Fibroblast of lung (primary cell): ENCODE results near the gene GRK3.

Source experiments
- EZH2 ChIP-seq: IDR thresholded peaks from 2 replicates; pipeline ENCODE4 v1.5.1; 2012; ENCODE audit warnings: low read length, control low read depth, mild to moderate bottlenecking; ENCODE audit errors: missing control alignments
- TF ChIP-seq, protein P1 (sequence below), 2 donors: IDR thresholded peaks in 1 of 2; conservative IDR thresholded peaks in 1 of 2; 1 replicate in 1 of 2; 2 replicates in 1 of 2; pipeline ENCODE4 v1.5.1; 2011 to 2012; ENCODE audit warnings: low read length in 2 of 2, control low read depth in 1 of 2, inconsistent platforms in 1 of 2, low read depth in 1 of 2, mild to moderate bottlenecking in 1 of 2

DNA sequence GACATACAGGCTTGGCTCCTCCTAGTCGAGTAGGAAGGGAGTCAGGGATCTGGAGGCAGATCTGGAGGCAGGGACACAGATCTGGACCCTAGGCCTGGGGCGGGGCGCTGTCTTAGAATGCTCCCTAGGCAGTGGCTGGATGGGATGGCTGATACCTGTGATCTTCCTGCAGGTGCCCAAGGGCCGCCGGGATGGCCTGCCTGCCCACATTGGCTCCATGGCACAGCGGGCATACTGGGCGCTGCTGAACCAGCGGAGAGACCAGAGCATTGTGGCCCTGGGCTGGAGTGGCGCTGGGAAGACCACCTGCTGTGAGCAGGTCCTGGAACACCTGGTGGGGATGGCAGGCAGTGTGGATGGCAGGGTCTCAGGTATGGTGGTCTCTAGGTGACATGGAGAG, 212.9 kb downstream of the GRK3 start:
- TF ChIP-seq, protein P1, sequence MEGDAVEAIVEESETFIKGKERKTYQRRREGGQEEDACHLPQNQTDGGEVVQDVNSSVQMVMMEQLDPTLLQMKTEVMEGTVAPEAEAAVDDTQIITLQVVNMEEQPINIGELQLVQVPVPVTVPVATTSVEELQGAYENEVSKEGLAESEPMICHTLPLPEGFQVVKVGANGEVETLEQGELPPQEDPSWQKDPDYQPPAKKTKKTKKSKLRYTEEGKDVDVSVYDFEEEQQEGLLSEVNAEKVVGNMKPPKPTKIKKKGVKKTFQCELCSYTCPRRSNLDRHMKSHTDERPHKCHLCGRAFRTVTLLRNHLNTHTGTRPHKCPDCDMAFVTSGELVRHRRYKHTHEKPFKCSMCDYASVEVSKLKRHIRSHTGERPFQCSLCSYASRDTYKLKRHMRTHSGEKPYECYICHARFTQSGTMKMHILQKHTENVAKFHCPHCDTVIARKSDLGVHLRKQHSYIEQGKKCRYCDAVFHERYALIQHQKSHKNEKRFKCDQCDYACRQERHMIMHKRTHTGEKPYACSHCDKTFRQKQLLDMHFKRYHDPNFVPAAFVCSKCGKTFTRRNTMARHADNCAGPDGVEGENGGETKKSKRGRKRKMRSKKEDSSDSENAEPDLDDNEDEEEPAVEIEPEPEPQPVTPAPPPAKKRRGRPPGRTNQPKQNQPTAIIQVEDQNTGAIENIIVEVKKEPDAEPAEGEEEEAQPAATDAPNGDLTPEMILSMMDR (conservative IDR thresholded peaks at IDR 0.05 in 1 of 2, IDR thresholded peaks at IDR 0.05 in 1 of 2; ENCODE audit: low read depth in 1 of 2, low read length in 2 of 2) = no peak
- TF ChIP-seq EZH2 = no peak
